ENCODE data around the gene HSP90AB1.

The HSP90AB1 gene

DNA sequence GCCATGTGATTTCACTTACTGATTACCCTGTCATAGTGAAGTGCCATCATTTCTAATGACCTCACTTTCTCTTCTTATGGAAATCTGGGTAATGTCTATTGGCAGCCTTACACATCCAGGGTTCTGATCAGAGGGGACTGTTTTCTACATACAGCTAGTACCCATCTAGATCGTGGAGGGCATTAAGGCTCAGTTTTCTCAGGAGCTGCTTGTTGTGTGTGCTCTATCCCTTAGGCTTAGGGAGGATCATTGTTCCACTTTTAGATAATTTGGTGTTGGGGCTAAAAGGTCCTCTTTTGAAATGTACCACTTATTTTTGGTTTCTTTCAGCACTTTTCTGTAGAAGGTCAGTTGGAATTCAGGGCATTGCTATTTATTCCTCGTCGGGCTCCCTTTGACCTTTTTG, 3.8 kb downstream of the HSP90AB1 start:
- H3K9me3 Mint-ChIP-seq: no peaks in the 10 kb centered on the region
- intact Hi-C loops (cut with micrococcal nuclease): no loop called here
- H3K4me3 Mint-ChIP-seq: no peak overlapping the region
- peaks cover 71% of the 10 kb centered on the region for H3K4me1 Mint-ChIP-seq (ENCODE audit: low read depth)
- H3K36me3 Mint-ChIP-seq (ENCODE audit: low read depth): peaks cover 96% of the 10 kb centered on the region
- H3K27ac Mint-ChIP-seq: no peak overlapping the region
- H3K27me3 Mint-ChIP-seq: no peaks in the 10 kb centered on the region

- H3K9me3 Mint-ChIP-seq: no peaks in the 10 kb centered on the region
- H3K36me3 Mint-ChIP-seq (ENCODE audit: low read depth): peaks cover 99% of the 10 kb centered on the region
- no peak overlapping the region for H3K4me3 Mint-ChIP-seq
- H3K4me1 Mint-ChIP-seq (ENCODE audit: low read depth): peaks cover 77% of the 10 kb centered on the region
- no peak overlapping the region for H3K27ac Mint-ChIP-seq
- intact Hi-C loops (cut with micrococcal nuclease): no loop called here
- H3K27me3 Mint-ChIP-seq: no peaks in the 10 kb centered on the region
Measured at GRCh38 chr6:44251576-44252524, 4.9 kb downstream of the HSP90AB1 start.

DNA sequence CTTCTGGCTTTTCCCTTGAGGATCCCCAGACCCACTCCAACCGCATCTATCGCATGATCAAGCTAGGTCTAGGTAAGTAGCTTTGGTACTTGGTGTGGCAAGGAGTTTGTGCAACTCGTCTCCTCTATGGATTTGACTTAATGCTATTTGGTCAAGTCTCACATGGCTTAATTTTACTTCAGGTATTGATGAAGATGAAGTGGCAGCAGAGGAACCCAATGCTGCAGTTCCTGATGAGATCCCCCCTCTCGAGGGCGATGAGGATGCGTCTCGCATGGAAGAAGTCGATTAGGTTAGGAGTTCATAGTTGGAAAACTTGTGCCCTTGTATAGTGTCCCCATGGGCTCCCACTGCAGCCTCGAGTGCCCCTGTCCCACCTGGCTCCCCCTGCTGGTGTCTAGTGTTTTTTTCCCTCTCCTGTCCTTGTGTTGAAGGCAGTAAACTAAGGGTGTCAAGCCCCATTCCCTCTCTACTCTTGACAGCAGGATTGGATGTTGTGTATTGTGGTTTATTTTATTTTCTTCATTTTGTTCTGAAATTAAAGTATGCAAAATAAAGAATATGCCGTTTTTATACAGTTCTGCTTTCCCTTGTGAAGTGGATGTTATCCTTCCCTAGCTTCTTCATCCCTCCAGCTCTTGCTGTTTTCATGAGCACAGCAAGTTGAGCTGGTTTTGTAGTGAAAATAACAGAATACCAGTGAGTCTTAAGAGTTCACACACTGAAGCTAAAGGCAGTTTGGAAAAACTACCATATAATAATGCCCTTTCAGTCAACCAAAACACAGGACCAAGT, 6.6 kb downstream of the HSP90AB1 start:
- intact Hi-C loops (cut with micrococcal nuclease): loop anchor here (1.0 kb wide), 1 partner anchor 81 kb away; no protein-coding TSS in a partner anchor
- H3K4me3 Mint-ChIP-seq: no peak overlapping the region
- H3K27ac Mint-ChIP-seq: no peak overlapping the region
- H3K4me1 Mint-ChIP-seq (ENCODE audit: low read depth): peaks cover 83% of the 10 kb centered on the region
- H3K27me3 Mint-ChIP-seq: no peaks in the 10 kb centered on the region
- H3K9me3 Mint-ChIP-seq: no peaks in the 10 kb centered on the region
- H3K36me3 Mint-ChIP-seq (ENCODE audit: low read depth): peaks cover 97% of the 10 kb centered on the region

- intact Hi-C loops (cut with micrococcal nuclease): no loop called here
- Mint-ChIP-seq H3K27ac (no peak overlapping the region), H3K9me3 (no peaks in the 10 kb centered on the region), H3K27me3 (no peaks in the 10 kb centered on the region), H3K4me1 (ENCODE audit: low read depth) (peaks cover 81% of the 10 kb centered on the region), H3K36me3 (ENCODE audit: low read depth) (peaks cover 97% of the 10 kb centered on the region), H3K4me3 (no peak overlapping the region)
Measured at GRCh38 chr6:44254191-44255104, 7.5 kb downstream of the HSP90AB1 start.

DNA sequence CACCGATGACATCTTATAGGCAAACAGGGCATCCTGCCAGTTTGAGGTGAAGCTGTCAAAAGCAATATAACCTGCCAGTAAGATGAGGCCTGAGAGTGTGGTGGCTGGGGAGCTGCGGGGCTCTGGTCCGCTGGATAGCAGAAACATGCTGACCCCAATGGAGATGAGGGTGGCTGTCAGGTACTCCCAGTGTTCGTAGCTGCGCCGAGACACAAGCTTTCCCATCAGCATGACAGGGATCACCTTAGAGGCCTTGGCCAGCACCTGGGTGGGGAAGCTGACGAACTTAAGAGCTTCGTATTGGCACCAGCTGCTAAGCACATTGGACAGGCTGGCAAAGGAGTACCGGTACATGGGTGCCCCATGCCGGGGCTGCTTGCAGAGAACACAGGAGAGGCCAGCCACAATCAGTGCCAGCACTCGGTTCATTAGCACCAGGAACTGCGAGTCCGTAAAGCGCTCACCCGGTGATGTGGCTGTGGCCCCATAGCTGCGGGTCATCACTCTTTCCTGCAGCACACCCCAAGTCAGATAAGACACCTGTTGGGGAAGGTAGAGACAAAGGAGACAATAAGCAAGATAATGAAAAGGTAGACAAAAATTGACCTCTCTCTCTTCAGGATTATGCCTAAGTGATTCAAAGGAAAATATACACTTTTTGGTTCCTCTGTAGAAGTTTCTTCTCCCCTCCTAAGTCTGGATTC, 8.4 kb downstream of the HSP90AB1 start:
- peak overlapping the region; percentile 16 for H3K27ac Mint-ChIP-seq
- no peaks in the 10 kb centered on the region for H3K27me3 Mint-ChIP-seq
- intact Hi-C loops (cut with micrococcal nuclease): no loop called here
- no peak overlapping the region for H3K4me3 Mint-ChIP-seq
- no peaks in the 10 kb centered on the region for H3K9me3 Mint-ChIP-seq
- peaks cover 97% of the 10 kb centered on the region for H3K36me3 Mint-ChIP-seq (ENCODE audit: low read depth)
- peaks cover 81% of the 10 kb centered on the region for H3K4me1 Mint-ChIP-seq (ENCODE audit: low read depth)

GRCh38 chr6:44255871-44256774, 9.2 kb downstream of the HSP90AB1 start:
- peaks cover 87% of the 10 kb centered on the region for H3K4me1 Mint-ChIP-seq (ENCODE audit: low read depth)
- H3K27ac Mint-ChIP-seq: peak overlapping the region; percentile 86
- H3K4me3 Mint-ChIP-seq: peak overlapping the region; percentile 89
- no peaks in the 10 kb centered on the region for H3K27me3 Mint-ChIP-seq
- intact Hi-C loops (cut with micrococcal nuclease): no loop called here
- no peaks in the 10 kb centered on the region for H3K9me3 Mint-ChIP-seq
- H3K36me3 Mint-ChIP-seq (ENCODE audit: low read depth): peaks cover 97% of the 10 kb centered on the region

DNA sequence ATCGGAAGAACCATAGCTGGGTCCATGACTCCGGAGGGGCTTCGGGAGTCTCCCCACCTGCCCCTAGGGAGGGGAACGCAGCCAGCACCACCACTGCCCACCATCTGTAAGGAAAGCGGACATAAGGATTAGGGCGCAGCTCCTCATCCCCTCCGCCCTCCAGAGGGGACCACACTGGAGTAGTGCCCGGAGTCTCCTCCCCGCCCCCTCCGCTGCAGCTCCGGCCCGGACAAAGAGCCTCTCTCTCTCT, 9.8 kb downstream of the HSP90AB1 start:
- intact Hi-C loops (cut with micrococcal nuclease): no loop called here
- Mint-ChIP-seq H3K27me3 (no peaks in the 10 kb centered on the region), H3K4me3 (peak overlapping the region; percentile 89), H3K4me1 (ENCODE audit: low read depth) (peaks cover 90% of the 10 kb centered on the region), H3K36me3 (ENCODE audit: low read depth) (peaks cover 97% of the 10 kb centered on the region), H3K9me3 (no peaks in the 10 kb centered on the region), H3K27ac (peak overlapping the region; percentile 86)

DNA sequence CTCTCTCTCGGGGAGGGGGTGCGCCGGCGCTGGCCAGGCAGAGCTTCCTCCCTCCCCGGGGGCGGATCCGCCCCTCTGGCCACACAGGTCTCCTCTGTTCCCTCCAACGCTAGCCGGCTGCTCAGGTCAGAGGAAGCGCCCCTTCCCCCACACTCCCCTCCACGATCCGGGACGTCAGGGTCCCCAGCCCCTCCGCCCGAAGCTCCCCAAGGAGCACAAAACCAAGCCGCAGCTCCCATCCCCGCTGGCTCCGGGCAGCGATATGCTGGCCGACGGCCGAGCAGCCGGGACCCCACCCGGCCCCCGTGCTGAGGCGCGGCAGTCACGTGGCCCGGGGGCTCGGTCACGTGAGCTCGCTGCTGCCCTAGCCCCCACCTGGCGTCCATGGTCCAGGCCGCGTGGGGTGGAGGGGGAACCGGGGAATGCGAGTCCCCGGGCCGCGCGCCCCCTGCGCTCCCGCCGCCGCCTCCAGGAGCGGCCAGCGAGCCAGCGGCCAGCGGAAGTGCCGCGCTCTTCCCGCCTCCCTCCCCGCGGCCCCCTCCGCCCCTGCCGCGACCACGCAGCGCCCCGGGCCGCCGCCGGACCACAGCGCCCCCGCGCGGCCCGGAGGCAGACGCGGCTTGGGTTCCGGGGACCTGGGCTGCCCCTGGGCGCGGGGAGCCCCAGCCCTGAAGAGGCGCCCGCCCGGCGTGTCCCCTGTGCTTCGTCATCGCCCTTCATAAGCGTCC, 10.3 kb downstream of the HSP90AB1 start, which contains the start of gene SLC35B2:
SLC35B2 (minus strand) TSS at position 504 of the 728 bp plus-strand sequence; CDS start at position 386, 118 bp downstream.
- Mint-ChIP-seq H3K9me3 (no peaks in the 10 kb centered on the region), H3K27me3 (no peaks in the 10 kb centered on the region), H3K4me3 (peak within 1 kb of the TSS; percentile 89), H3K4me1 (ENCODE audit: low read depth) (peaks cover 90% of the 10 kb centered on the region), H3K36me3 (ENCODE audit: low read depth) (peaks cover 97% of the 10 kb centered on the region), H3K27ac (peak within 1 kb of the TSS; percentile 86)
- intact Hi-C loops (cut with micrococcal nuclease): no loop called here

- no peaks in the 10 kb centered on the region for H3K9me3 Mint-ChIP-seq
- H3K4me3 Mint-ChIP-seq: peak overlapping the region; percentile 89
- intact Hi-C loops (cut with micrococcal nuclease): no loop called here
- H3K27me3 Mint-ChIP-seq: no peaks in the 10 kb centered on the region
- H3K27ac Mint-ChIP-seq: peak overlapping the region; percentile 86
- peaks cover 90% of the 10 kb centered on the region for H3K4me1 Mint-ChIP-seq (ENCODE audit: low read depth)
- peaks cover 97% of the 10 kb centered on the region for H3K36me3 Mint-ChIP-seq (ENCODE audit: low read depth)
Measured at GRCh38 chr6:44257753-44258324, 10.9 kb downstream of the HSP90AB1 start.

- intact Hi-C loops (cut with micrococcal nuclease): no loop called here
- Mint-ChIP-seq H3K9me3 (no peaks in the 10 kb centered on the region), H3K27me3 (no peaks in the 10 kb centered on the region), H3K4me3 (peak overlapping the region; percentile 43), H3K27ac (peak overlapping the region; percentile 86), H3K36me3 (ENCODE audit: low read depth) (peaks cover 97% of the 10 kb centered on the region), H3K4me1 (ENCODE audit: low read depth) (peaks cover 88% of the 10 kb centered on the region)
Measured at GRCh38 chr6:44258325-44258863, 11.5 kb downstream of the HSP90AB1 start.

DNA sequence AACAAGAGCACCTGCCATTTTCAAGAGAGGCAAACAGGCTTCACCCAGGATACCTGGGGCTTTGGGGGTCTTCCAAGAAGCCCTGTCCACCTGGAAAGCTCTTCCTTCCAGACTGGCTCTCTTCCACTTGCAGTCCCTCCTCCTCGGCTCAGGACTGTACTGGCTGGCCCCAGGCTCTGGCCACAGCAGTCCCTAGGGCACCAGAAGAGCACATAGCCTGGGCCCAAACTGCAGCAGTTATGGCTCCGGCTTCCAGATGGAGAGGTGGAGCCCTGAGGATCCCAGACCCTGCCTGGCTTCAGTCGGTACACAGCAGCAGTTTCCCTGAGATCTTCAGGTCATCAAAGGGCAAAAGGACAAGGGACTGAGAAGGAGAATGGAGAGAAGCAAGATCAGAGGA, 12.0 kb downstream of the HSP90AB1 start:
- Mint-ChIP-seq H3K27ac (peak overlapping the region; percentile 86), H3K4me3 (peak overlapping the region; percentile 43), H3K36me3 (ENCODE audit: low read depth) (peaks cover 97% of the 10 kb centered on the region), H3K4me1 (ENCODE audit: low read depth) (peaks cover 86% of the 10 kb centered on the region), H3K9me3 (no peaks in the 10 kb centered on the region), H3K27me3 (no peaks in the 10 kb centered on the region)
- intact Hi-C loops (cut with micrococcal nuclease): no loop called here

Data from dendritic cell treated with granulocyte-macrophage colony-stimulating factor and Interleukin-4, amounts not matched to agents 40 ng/mL and 50 ng/mL, for 4 days (primary cell).